Activated CD8-positive, alpha-beta memory T cell treated with anti-CD3 and anti-CD28 coated beads for 36 hours (primary cell): ENCODE measurements around the gene MAP2K5. TPM values are rescaled to one million over a fixed set of nuclear protein-coding genes. Genes with fewer than 3 reads are reported as not detected.
"Not testable (repeated sequence)": the region's sequence is repeated elsewhere in the genome, so short reads cannot be mapped to it uniquely, and the experiment has no call there.

Experiments used
- CTCF ChIA-PET: fragments of 350-600 bp; sonication (Branson Sonifier 250); formaldehyde crosslinking; loops from one replicate; lab custom pipeline; 2021; ENCODE audit warnings: antibody characterized with exemption; lab: Charles Lee
- POLR2A ChIA-PET: fragments of 350-600 bp; sonication (Branson Sonifier 250); formaldehyde crosslinking; loops from one replicate; lab custom pipeline; 2021; ENCODE audit warnings: antibody characterized with exemption; lab: Charles Lee
- total RNA-seq, 2 experiments: library from RNA; stranded (reverse); gene quantifications; one replicate each; pipeline ENCODE4 v1.2.3, GENCODE V29; 2021

The MAP2K5 gene
- total RNA-seq, 2 experiments from 2014 or later, result 19.1 to 20.8 TPM

DNA sequence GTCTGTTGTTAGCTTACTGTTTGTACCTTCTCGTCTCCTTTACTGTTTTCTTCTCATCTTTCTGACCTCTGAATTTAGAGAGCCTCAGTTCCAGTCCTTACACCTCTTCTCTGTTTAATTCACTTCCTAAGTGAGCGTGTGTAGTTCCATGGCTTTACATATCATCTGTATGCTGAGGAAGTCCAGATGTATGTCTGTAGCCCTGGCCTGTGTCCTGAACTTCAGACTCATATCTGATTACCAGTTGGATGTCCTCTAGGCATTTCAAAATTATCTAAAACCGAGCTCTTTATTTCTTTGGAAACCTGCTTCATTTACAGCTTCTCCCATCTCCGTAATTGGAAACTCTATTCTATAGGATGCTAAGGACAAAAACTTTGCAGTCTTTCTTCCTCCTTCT, 75.8 kb downstream of the MAP2K5 start:
- ChIA-PET CTCF (no interaction called here), POLR2A (no interaction called here)

DNA sequence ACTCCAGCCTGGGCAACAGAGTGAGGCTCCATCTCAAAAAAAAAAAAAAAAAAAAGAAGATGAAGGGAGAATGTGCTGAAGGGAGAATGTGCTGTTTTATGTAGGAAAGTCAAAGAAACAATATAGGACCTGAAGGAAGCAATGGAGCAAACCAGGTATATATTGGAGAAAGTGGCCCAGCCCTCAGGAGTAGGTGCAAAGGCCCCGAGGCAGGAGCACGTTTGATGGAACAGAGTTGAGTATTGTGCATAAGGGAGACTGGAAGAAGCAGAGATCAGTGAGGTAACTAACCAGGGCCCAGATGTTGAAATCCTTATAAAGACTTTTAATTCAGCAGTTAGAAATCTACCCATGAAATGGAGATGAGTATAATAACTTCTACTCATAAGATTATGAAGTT, 79.6 kb downstream of the MAP2K5 start:
- ChIA-PET POLR2A (no interaction called here), CTCF (no interaction called here)

DNA sequence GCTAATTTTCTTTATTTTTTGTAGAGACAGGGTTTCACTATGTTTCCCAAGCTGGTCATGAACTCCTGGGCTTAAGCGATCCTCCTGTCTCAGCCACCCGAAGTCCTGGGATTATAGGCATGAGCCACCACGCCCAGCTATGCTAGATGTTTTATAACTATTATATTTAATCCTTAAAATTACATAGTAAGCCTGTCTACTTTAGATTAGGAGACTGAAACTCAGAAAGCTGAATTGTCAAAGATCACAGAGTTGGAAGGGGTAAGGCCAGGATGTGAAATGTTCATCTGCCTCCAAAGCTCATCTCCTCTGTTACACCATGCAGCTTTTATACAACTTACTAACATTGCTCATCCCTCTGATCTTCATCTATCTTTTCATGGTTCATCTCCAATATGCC, 89.8 kb downstream of the MAP2K5 start:
- ChIA-PET CTCF (interaction anchor here (0.6 kb wide), 1 partner anchor 40 kb away, joined by 3 read pairs; no protein-coding TSS in a partner anchor), POLR2A (no interaction called here)

DNA sequence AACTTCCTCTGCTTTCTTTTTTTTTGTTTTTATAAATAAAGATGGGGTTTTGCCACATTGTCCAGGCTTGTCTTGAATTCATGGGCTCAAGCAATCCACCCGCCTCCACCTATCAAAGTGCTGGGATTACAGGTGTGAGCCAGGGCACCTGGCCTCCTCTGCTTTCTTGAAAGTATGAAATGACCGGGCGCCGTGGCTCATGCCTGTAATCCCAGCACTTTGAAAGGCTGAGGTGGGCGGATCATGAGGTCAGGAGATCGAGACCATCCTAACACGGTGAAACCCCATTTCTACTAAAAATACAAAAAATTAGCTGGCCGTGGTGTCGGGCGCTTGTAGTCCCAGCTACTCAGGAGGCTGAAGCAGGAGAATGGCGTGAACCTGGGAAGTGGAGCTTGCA, 93.4 kb downstream of the MAP2K5 start:
- CTCF ChIA-PET, POLR2A ChIA-PET: not testable (repeated sequence)

DNA sequence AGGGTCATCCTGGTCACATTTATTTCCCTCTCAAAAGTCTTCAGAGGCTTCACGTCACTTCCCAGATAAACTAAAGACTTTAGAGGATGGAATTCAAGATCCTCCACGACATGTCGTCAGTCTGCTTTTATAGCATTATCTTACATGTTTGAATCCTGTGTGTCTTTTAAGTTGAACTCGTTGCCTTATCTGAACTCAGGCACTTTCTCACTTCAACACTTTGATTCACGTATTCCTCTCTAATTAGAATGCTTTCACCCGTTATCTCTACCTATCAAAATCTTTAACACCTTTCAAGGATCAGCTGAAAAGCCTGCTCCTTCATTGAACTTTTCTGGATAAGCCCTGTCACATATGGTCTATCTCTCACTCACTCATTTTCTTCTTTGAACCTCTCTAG, 97.1 kb downstream of the MAP2K5 start:
- ChIA-PET CTCF (no interaction called here), POLR2A (no interaction called here)

- ChIA-PET CTCF (no interaction called here), POLR2A (no interaction called here)
Observed at GRCh38 chr15:67641453-67641852, 99.0 kb downstream of the MAP2K5 start.

GRCh38 chr15:67646847-67647246, 104.3 kb downstream of the MAP2K5 start:
- ChIA-PET CTCF (no interaction called here), POLR2A (no interaction called here)

- ChIA-PET CTCF (no interaction called here), POLR2A (no interaction called here)
Observed at GRCh38 chr15:67652586-67652985, 110.1 kb downstream of the MAP2K5 start.

GRCh38 chr15:67660446-67660845, 117.9 kb downstream of the MAP2K5 start:
- ChIA-PET POLR2A (no interaction called here), CTCF (no interaction called here)

- ChIA-PET CTCF (no interaction called here), POLR2A (no interaction called here)
Observed at GRCh38 chr15:67660874-67661606, 118.5 kb downstream of the MAP2K5 start.

DNA sequence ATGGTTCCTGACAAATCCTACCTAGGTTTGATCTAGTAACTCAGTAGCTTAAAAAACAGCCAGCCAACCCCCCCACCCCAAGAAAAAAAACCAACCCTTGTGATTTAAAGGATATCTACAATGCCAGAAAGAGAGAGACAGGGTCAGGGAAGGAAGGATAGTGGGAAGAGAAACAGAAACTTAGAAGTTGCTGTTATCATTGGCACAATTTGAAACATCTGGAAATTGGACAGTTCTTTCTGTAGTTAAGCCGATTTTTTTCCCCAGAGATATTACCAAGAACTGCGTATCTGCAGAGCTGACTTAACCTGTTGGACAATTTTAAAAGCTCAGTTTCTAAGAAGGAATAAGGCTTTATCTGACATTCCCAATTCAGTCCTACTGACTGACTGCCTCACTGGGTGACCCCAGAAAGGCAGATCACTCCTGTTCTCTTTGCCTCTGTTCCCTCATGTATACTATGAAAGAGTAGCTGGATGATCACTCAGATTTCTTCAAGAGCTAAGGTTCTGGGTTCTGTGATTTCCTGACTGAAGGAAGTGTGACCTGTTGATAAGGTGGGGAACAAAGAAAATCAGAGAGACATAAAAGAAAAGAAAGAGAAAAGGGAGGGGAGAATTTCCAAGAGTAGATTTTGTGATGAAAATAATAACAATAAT, 128.3 kb downstream of the MAP2K5 start:
- ChIA-PET POLR2A (no interaction called here), CTCF (no interaction called here)

- POLR2A ChIA-PET, CTCF ChIA-PET: not testable (repeated sequence)
Observed at GRCh38 chr15:67672834-67673233, 130.3 kb downstream of the MAP2K5 start.

DNA sequence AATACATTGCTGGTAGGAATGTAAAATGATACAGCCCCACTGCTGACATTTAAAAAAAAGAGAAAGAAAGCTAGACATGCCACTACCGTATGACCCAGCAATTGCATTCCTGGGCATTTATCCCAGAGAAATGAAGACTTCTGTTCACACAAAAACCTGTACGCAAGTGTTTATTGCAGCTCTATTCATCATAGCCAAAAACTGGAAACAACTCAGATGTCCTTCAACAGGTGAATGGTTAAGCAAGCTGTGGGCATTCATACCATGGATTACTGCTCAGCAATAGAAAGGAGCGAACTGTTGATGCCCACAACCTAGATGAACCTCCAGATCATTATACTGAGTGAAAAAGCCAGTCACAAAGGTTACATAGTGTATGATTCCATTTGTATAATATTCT, 132.5 kb downstream of the MAP2K5 start:
- ChIA-PET CTCF (interaction anchor here (0.6 kb wide), 1 partner anchor 520 kb away, joined by 4 read pairs; no protein-coding TSS in a partner anchor), POLR2A (no interaction called here)

GRCh38 chr15:67678089-67678488, 135.6 kb downstream of the MAP2K5 start:
- POLR2A ChIA-PET, result no interaction called here
- CTCF ChIA-PET, result interaction anchor here (0.6 kb wide), 1 partner anchor 154 kb away, joined by 3 read pairs; no protein-coding TSS in a partner anchor

- CTCF ChIA-PET, result no interaction called here
- POLR2A ChIA-PET, result no interaction called here
Observed at GRCh38 chr15:67678993-67679392, 136.5 kb downstream of the MAP2K5 start.

DNA sequence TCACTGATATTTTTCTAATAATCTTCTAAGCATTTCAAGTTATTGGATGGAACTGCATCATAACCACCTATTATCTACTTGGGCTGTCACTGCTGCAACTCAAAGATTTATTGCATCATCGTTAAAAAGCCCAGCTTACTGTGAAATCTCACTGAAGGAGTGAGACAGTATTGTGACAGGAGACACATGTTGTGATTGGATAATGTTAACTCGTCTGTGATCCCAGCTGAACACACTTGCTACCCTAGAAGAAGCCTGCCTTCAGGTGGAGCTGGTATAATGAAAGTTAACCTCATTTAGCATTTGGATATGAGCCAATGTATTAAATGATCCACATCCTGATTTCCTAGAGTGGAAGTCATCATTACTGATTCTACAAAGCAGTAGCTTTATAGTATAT, 138.1 kb downstream of the MAP2K5 start:
- POLR2A ChIA-PET, result no interaction called here
- CTCF ChIA-PET, result no interaction called here

DNA sequence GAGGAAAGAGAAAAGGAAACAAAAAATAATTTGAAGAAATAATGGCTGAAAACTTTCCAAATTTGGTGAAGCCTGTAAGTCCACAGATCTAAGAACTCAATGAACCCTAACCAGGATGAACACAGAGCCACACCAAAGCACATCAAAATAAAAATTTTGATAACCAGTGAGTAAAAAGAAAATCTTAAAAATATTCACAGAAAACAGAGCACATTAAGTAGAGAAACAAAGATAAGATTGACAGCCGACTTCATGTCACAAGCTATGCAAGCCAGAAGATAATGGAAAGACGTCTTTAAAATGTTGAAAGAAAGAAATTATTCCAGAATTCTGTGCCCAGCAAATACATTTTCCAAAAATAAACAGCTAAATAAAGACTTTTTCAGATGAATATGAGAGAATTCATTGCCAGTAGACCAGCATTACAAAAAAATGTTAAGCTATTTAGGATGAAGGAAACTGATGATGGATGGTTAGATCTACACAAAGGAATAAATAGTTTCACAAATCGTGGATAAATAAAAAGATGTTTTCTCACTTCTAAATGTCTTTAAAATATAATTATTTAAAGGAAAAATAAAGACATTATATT, 142.6 kb downstream of the MAP2K5 start:
- ChIA-PET CTCF (no interaction called here), POLR2A (no interaction called here)

DNA sequence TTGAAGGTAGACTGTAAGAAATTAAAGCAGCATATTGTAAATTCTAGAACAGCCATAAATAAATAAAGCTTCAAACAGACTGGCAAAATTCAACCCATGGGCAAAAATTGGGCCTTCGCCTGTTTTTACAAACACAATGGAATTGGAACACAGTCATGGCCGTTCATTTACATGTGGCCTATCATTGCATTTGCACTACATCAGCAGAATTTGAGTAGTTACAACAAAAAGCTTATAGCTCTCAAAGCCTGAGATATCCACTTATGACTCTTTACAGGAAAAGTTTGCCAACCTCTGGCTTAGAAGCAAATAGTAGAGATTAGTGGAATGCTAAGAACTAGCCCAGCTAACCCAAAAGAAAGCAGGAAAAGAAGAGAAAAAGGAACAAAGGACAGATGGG, 143.2 kb downstream of the MAP2K5 start:
- ChIA-PET CTCF (no interaction called here), POLR2A (no interaction called here)

GRCh38 chr15:67690936-67691335, 148.4 kb downstream of the MAP2K5 start:
- POLR2A ChIA-PET, result no interaction called here
- CTCF ChIA-PET, result no interaction called here

DNA sequence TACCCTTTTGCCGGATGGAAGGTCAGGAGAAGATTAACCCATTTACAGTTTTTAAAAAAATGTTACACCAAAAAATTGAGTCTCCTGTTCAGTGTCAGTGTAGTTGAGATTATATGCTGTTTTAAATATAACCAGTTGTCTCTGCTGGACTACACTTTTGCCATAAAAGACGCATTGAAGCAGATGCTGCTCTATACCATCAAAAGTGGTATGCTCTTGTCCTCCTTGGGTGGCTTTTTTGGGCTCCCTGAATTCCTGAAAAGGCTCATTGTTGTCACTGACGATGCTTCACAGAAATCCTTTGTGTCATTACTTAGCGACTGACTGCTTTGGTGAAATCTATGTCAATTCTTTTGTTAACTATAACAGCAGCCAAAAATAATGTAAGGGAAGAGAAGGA, 148.9 kb downstream of the MAP2K5 start:
- POLR2A ChIA-PET, result no interaction called here
- CTCF ChIA-PET, result no interaction called here

DNA sequence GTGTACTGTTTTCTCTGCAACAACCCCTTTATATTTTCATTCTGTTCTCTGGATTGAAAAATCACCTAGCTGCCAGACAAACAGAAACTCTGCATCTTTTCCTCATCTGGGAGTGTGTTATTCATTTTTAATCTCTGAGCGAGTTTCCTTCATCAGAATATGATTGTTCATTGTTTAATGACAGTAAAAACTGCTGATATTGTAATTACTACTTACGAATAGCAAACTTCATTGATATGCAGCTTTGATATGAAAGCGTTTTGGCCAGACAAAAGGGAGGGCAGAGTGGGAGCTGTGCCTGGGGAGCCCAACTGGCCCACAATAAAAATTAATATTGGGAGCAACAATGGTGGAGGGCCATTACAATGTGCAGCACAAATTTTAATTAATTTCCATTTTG, 150.1 kb downstream of the MAP2K5 start:
- ChIA-PET POLR2A (no interaction called here), CTCF (no interaction called here)
